CD4-positive, alpha-beta T cell treated with Interleukin-4 for 1 hour (primary cell): ENCODE measurements around the gene GPR183.

Experiments used
- DNase-seq, 2 donors: peaks; one replicate each; pipeline ENCODE4 v3.0.0-alpha.2; 2020 to 2022

GPR183 gene

GRCh38 chr13:99294198-99294597, 13.0 kb downstream of the GPR183 start:
- DNase-seq = no peak

GRCh38 chr13:99293178-99293577, 14.0 kb downstream of the GPR183 start:
- DNase-seq = peak in 1 of 2 donors; percentile 34

- DNase-seq = peak in 1 of 2 donors; percentile 66
Observed at GRCh38 chr13:99290894-99291293, 16.3 kb downstream of the GPR183 start.

GRCh38 chr13:99289674-99290337, 17.4 kb downstream of the GPR183 start:
- DNase-seq = peak; percentile 66 to 78

- no peak for DNase-seq
Observed at GRCh38 chr13:99289271-99289670, 17.9 kb downstream of the GPR183 start.

- no peak for DNase-seq
Observed at GRCh38 chr13:99288089-99288488, 19.1 kb downstream of the GPR183 start.

- no peak for DNase-seq
Observed at GRCh38 chr13:99287551-99287950, 19.6 kb downstream of the GPR183 start.

GRCh38 chr13:99285432-99286182, 21.6 kb downstream of the GPR183 start:
- DNase-seq = no peak

GRCh38 chr13:99282264-99283231, 24.7 kb downstream of the GPR183 start:
- DNase-seq = peak in 1 of 2 donors; percentile 81

- DNase-seq = peak; percentile 81 to 89
Observed at GRCh38 chr13:99281811-99282263, 25.4 kb downstream of the GPR183 start.

- peak; percentile 16 to 57 for DNase-seq
Observed at GRCh38 chr13:99280166-99280565, 27.0 kb downstream of the GPR183 start.

GRCh38 chr13:99279637-99280036, 27.6 kb downstream of the GPR183 start:
- peak in 1 of 2 donors; percentile 11 for DNase-seq

- no peak for DNase-seq
Observed at GRCh38 chr13:99278843-99279242, 28.4 kb downstream of the GPR183 start.

GRCh38 chr13:99278200-99278599, 29.0 kb downstream of the GPR183 start:
- peak in 1 of 2 donors; percentile 48 for DNase-seq

- peak in 1 of 2 donors; percentile 34 for DNase-seq
Observed at GRCh38 chr13:99277629-99278028, 29.6 kb downstream of the GPR183 start.

- no peak for DNase-seq
Observed at GRCh38 chr13:99276706-99277105, 30.5 kb downstream of the GPR183 start.

- DNase-seq = peak in 1 of 2 donors; percentile 44
Observed at GRCh38 chr13:99275093-99275469, 32.1 kb downstream of the GPR183 start.

- peak; percentile 33 to 73 for DNase-seq
Observed at GRCh38 chr13:99273128-99273527, 34.1 kb downstream of the GPR183 start.

GRCh38 chr13:99272481-99272880, 34.7 kb downstream of the GPR183 start:
- DNase-seq = no peak

- no peak for DNase-seq
Observed at GRCh38 chr13:99271249-99271648, 36.0 kb downstream of the GPR183 start.

GRCh38 chr13:99270518-99270917, 36.7 kb downstream of the GPR183 start:
- DNase-seq = no peak

- DNase-seq = peak; percentile 70 to 78
Observed at GRCh38 chr13:99269627-99270241, 37.5 kb downstream of the GPR183 start.

GRCh38 chr13:99268822-99269221, 38.4 kb downstream of the GPR183 start:
- DNase-seq = no peak
